Measurements from ENCODE around the gene GTF3C6.
"Not testable (repeated sequence)": the region's sequence is repeated elsewhere in the genome, so short reads cannot be mapped to it uniquely, and the experiment has no call there.

The GTF3C6 gene

DNA sequence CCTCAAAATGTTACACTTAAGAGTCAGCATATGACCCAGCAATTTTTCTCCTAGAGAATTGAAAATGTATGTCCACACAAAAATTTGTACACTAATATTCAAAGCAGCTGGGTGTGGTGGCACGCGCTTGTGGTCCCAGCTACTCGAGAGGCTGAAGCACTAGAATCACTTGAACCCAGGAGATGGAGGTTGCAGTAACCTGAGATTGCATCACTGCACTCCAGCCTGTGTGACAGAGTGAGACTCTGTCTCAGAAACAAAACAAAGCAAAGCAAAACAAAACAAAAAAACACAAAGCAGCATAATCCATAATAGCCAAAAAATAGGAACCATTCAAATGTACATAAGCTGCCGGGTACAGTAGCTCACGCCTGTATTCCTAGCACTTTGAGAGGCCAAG is 21.7 kb downstream of the GTF3C6 start:
- no peak for DNase-seq

DNA sequence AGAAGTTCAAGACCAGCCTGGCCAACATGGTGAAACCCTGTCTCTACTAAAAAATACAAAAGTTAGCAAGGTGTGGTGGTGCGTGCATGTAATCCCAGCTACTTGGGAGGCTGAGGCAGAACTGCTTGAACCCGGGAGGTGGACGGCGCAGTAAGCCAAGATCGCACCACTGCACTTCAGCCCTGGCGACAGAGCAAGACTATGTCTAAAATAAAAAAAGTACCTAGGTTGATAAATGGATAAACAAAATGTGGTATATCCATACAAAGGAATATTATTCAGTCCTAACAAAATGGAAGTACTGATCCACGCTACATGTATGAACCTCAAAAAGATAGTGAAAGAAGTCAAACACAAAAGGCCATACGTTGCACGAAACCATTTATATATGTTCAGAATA is 22.1 kb downstream of the GTF3C6 start:
- DNase-seq, result no peak

DNA sequence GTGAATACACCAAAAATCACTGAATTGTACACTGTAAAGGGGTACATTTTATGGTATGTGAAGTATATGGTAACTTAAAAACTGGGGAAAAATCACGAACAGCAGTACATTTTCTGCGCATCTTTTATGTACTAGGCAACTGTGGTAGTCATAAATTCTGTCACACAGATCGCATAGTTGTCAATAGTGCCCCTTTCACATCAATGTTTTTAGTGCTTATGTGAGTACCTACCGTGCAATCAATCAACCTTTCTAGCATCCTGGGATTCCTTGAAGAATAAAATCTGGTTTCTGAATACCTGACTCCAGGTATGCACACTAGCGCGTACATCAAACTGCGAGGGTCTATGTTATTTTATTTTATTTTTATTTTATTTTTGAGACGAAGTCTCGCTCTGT is 22.7 kb downstream of the GTF3C6 start:
- DNase-seq, result no peak

DNA sequence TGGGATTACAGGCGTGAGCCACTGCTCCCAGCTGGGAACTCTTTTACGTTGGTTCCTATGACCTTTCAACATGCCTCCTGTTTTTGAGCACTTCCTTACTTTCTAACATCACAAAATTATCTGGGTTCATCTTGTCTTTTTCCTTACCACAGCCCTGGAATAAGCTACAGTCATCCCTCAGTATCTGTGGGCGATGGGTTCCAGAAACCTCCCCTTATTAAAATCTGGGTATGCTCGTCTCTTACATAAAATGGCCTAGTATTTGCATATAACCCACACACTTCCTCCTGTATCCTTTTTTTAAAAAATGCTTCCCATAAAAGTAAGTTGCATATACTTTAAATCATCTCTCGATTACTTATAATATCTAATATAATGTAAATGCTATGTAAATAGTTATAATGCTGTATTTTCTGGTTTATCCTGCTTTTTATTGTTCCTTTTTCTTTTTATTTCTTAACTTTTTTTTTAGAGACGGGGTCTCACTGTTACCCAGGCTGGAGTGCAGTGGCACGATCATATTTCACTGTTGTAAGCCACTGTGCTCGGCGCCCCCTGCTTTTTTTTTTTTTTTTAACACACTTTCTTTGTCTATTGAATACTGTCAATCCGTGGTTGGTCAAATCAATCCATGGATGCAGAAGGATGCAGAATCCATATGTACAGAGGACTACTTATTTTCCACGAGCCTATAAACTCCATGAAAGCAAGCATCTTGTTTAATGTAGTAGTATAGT is 32.5 kb downstream of the GTF3C6 start:
- no peak for DNase-seq

DNA sequence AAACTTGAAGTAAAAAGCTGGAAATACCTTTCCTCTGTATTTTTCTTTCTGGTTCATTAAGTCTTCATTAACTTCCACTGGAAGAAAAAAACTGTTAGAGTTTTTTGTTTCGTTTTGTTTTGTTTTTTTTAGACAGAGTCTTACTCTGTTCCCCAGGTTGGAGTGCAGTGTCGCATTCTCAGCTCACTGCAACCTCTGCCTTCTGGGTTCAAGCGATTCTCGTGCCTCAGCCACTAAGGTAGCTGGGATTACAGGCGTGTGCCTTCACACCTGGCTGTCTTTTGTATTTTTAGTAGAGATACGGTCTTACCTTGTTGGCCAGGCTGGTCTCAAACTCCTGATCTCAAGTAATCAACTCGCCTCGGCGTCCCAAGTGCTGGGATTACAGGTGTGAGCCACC is 38.2 kb downstream of the GTF3C6 start:
- DNase-seq, result no peak

DNA sequence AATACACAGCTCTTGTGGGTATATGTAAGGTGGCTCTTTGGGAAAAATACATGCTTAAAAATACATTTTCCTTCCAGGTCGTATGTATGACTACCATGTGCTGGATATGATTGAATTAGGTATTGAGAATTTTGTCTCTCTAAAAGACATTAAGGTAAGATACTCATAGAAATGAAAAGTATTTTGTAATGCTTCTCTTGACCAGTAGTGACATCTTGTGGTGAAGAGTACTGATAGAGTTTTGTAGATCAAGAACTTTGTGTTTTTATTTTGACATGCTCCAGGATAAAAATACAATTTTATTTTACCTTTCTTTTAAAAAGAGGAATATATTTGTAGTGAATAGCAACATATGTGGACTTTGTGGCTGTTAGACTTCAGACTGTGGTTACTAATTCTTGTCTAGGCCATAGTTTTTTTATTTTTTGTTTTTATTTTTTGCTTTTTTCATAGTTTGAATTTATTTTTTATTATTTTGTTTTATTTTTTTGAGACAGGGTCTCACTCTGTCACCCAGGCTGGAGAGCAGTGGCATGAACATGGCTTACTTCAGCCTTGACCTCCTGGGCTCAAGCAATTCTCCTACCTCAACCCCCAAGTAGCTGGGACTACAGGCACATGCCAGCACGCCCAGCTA is 41.2 kb downstream of the GTF3C6 start:
- peak in 1 of 2 donors; percentile 43 for DNase-seq

DNA sequence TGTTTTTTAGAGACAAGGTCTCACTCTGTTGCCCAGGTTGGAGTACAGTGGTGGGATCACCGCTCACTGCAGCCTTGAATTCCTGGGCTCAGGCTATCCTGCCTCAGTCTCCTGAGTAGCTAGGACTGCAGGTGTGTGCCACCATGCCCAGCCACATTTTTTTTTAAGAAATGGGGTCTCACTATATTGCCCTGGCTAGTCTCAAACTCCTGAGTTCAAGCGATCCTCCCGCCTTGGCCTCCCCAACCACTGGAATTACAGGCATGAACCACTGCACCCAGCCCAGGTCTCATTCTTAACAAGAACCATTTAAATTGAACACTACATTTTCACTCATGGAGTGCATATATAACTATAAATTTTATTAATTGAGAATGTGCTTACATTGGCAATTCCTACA is 43.8 kb downstream of the GTF3C6 start:
- DNase-seq, result no peak

DNA sequence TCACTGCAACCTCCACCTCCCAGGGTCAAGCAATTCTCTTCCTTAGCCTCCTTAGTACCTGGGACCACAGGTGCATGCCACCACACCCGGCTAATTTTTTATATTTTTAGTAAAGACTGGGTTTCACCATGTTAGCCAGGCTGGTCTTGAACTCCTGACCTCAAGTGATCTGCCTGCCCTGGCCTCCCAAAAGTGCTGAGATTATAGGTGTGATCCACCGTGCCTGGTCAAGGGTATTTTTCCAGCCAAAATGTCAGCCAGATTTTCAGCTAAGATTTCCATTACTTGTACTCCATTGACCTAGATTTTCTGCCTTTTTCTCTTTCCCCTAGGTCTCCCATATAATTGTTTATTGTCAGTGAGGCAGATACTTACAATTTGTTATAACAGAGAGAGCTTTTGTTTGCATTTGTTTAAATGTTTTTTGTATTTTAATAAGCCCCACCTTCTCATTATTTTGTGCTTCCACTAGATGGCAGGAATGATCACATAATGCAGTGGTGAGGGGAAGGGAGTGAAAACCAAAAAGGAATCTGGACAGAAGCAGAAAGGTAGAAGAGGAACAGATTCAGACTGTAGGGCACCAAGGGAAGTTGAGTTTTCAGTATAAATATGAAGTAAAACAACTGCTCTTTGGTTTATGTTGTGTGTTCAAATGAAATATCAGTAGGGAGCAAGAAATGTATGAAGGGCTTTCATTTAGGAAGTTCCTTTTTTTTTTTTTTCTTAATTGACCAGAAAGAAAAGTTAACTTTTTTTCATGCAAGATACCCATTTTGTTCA is 53.0 kb downstream of the GTF3C6 start:
- peak in 1 of 2 donors; percentile 54 for DNase-seq

DNA sequence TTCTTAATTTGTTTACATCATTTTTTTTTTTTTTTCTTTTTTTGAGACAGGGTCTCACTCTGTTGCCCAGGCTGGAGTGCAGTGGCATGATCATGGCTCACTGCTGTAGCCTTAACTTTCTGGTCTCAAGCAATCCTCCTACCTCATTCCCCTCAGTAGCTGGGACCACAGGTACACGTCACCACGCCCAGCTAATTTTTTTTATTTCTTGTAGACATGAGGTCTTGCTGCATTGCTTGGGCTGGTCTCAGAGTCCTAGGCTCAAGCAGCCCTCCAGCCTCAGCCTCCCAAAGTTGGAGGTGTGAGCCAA is 53.6 kb downstream of the GTF3C6 start:
- DNase-seq, result no peak

DNA sequence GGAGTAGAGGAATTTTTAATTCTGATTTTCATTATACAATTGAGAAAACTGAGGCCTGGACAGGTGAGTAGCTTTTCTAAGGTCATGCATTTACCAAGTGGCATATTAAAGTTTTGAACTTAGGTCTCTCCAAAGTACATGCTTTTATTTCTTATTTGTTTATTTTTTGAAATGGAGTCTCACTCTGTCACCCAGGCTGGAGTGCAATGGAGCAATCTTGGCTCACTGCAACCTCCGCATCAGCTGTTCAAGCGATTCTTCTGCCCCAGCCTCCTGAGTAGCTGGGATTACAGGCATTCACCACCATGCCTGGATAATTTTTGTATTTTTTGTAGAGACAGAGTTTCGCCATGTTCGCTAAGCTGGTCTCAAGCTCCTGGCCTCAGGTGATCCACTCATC is 54.0 kb downstream of the GTF3C6 start:
- DNase-seq, result not testable (repeated sequence)

DNA sequence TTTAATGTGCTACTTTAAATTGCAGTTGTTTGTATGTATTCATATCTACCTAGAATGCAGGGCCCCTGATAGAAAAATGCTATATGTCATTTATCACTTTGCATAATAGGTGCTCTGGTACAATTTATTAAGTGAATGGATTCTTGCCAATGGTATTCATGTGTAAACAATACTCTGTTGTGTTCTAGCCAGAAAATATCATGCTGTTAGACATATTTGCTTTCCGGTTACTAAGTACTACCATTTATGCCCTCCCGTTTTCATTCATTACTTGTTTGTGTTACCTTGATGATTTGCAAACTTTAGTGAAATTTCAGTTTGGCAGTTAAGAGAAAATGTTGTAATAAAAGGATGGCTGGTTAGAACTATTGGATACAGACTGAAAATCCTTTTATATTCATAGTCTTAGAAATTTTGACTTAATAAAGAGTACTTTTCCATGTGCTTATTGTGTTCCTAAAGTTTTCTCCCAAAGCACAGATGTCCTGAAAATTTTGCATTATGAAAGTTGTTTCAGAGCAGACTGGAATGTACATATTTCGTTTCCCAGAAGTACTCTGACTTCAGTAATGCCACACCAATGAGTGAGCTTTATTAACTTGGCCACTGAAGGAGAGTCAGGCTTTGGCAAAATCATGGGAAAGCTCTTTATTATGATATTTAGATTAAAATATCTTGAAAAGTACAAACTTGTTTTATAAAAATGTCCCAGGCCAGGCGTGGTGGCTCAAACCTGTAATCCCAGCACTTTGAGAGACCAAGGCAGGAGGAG is 54.8 kb downstream of the GTF3C6 start:
- no peak for DNase-seq

DNA sequence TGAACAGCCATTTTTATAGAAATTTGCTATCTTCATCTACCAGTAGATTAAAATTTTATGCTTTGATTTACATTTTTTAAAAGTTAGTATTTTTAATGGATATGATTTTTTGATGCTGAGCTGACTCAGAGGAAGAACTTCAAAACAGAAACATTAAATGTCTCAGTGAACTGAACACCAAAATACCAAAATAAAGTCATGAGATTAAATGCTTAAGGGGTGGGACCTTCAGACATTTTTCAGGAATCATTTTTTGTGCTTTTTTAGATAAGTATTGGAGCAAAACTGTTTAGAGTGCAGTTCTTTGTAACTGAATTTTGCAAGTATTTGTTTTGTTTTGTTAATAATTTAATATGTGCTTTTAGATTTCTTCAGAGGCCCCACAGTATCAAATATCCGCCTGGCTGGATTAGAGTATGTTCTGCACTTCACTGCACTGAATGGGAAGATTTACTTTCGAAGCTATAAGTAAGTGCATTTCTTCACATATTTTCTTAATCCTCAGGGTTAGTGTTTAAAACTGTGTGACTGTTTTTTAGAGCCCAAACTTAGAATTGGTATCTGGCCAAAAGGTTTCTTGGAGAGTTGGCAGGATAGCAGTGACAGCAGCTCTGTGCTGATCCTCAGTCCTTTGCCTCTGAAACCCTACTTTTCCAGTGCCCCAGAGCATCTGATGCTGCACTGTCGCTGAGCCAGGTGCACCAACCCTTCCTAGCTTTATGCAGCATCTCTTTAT is 57.1 kb downstream of the GTF3C6 start:
- no peak for DNase-seq

DNA sequence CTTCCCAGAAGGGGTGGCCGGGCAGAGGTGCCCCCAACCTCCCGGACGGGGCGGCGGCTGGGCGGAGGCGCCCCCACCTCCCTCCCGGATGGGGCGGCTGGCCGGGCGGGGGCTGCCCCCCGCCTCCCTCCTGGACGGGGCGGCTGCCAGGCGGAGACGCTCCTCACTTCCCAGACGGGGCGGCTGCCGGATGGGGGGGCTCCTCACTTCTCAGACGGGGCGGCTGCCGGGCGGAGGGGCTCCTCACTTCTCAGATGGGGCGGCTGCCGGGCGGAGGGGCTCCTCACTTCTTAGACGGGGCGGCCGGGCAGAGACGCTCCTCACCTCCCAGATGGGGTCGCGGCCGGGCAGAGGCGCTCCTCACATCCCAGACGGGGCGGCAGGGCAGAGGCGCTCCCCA is 58.7 kb downstream of the GTF3C6 start:
- DNase-seq, result not testable (repeated sequence)

All from CD4-positive, alpha-beta T cell treated with Interferon alpha-2 for 1 hour (primary cell).